ENCODE data around the gene CLEC2L. TPM values are rescaled to one million over a fixed set of nuclear protein-coding genes. Genes with fewer than 3 reads are reported as not detected.

The CLEC2L gene
- total RNA-seq, 6 donors from 2014 or later: not detected

DNA sequence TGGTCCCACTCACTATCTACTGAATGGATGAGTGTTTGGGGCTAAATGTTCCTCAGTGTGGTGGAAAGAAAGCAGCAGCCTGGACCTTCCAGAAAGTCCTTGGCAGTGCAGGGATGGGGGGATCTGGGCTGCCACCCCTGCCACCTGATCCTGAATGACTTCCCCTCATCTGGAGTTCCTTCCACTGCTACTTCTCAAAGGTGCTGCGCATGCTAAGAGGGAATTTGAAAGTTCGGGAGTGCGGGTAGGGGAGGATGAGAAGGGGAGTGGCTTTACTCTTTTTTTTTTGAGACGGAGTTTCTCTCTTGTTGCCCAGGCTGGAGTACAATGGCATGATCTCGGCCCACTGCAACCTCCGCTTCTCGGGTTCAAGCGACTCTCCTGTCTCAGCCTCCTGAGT is 41.4 kb upstream of the CLEC2L start:
- Histone ChIP-seq H3K27me3 (peaks cover 0 to 22% (median 12%) of the 10 kb centered on the region in 4 donors), H3K36me3 (no peaks in the 10 kb centered on the region), H3K9me3 (no peaks in the 10 kb centered on the region), H3K27ac (no peak overlapping the region), H3K4me3 (peak overlapping the region in 1 of 4 donors; percentile 50), H3K4me1 (peaks cover 10 to 21% (median 15%) of the 10 kb centered on the region in 4 donors)
- no peak for ATAC-seq (ENCODE audit: low FRiP score in 2 of 2)
- DNase-seq: no peak
- TF ChIP-seq, protein P1, sequence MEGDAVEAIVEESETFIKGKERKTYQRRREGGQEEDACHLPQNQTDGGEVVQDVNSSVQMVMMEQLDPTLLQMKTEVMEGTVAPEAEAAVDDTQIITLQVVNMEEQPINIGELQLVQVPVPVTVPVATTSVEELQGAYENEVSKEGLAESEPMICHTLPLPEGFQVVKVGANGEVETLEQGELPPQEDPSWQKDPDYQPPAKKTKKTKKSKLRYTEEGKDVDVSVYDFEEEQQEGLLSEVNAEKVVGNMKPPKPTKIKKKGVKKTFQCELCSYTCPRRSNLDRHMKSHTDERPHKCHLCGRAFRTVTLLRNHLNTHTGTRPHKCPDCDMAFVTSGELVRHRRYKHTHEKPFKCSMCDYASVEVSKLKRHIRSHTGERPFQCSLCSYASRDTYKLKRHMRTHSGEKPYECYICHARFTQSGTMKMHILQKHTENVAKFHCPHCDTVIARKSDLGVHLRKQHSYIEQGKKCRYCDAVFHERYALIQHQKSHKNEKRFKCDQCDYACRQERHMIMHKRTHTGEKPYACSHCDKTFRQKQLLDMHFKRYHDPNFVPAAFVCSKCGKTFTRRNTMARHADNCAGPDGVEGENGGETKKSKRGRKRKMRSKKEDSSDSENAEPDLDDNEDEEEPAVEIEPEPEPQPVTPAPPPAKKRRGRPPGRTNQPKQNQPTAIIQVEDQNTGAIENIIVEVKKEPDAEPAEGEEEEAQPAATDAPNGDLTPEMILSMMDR (IDR thresholded peaks at IDR 0.05): no peak
- TF ChIP-seq POLR2A (IDR thresholded peaks at IDR 0.05) (no peak), POLR2AphosphoS5 (IDR thresholded peaks at IDR 0.05) (no peak), EP300 (IDR thresholded peaks at IDR 0.05) (no peak)
- 71 to 72% methylated on average over 8 of the region's 8 CpGs for WGBS, 2 donors

DNA sequence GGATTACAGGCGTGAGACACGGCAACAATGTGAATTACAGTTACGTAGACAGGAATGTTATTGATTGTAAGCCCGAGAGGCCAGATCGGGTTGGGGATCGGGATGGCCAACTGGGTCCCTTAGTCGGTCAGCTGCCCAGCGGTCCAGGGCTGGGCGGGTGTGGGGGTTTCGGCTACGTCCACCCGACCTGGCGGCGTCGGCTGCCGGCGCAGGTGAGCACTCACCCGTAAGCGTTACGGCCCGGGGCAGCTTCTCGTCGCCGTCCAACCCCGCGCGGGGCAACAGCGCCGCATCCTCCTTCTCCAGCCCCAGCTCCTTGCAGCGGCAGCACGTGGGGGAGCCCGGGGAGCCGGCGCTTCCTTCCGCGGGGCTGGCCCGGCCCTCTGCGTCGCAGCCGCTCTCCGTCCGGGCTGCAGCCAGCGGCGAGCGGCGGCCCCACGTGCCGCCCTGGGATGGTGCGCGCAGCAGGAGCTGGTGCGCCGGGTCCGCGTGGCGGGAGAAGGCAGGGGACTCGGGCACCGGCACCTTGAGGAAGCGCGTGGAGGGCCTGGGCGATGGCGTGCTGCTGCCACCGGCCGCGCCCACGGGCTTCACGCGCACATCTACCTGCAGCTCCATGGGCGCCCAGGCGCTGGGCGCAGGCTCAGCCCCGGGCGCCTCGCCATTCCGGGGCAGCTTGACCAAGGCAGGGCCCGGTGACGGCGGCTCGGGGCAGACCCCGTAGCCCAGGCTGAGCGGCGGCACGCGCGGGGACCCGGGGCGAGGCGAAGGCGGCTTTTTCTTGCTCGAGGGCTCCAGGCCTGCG is 40.6 kb upstream of the CLEC2L start:
- peak in 1 of 2 donors; percentile 90 for DNase-seq
- H3K27ac ChIP-seq: peak overlapping the region in 1 of 4 donors; percentile 40

DNA sequence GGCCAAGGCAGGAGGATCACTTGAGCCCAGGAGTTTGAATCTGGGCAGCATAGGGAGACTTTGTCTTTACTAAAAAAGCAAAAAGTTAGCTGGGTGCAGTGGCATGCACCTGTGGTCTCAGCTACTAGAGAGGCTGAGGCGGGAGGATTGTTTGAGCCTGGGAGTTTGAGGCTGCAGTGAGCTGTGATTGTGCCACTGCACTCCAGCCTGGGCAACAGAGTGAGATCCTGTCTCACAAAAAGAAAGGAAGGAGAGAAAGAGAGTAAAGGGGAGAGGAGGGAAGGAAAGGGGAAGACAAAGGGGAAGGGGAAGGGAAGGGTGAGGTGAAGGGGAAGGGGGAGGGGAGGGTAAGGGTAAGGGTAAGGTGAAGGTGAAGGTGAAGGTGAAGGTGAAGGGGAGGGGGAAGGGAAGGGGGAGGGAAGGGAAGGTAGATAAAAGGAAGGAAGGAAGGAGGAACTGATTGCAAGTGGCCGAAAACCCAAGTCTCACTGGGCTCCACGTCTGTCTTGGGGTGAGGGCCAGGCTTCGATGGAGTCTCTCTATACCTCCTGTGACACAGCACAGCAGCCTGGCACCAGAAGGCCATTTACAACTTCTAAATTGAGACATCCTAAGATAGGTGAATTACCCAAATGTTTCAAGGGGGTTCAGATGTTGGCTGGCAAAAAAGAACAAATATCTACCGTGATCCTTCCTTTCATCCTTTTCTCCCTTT is 36.0 kb upstream of the CLEC2L start:
- Histone ChIP-seq H3K4me1 (peaks cover 10 to 21% (median 17%) of the 10 kb centered on the region in 4 donors), H3K27me3 (peaks cover 0 to 14% (median 10%) of the 10 kb centered on the region in 4 donors), H3K36me3 (no peaks in the 10 kb centered on the region), H3K4me3 (no peak overlapping the region), H3K9me3 (peaks cover 0 to 8% (median 6%) of the 10 kb centered on the region in 4 donors), H3K27ac (no peak overlapping the region)
- TF ChIP-seq POLR2A (IDR thresholded peaks at IDR 0.05) (no peak), EP300 (IDR thresholded peaks at IDR 0.05) (no peak), POLR2AphosphoS5 (IDR thresholded peaks at IDR 0.05) (no peak)
- TF ChIP-seq, protein P1 (IDR thresholded peaks at IDR 0.05): no peak
- DNase-seq (no peak), ATAC-seq (ENCODE audit: low FRiP score in 2 of 2) (no peak)
- WGBS, 2 donors: 66 to 80% methylated on average over 5 of the region's 5 CpGs

More for the DNA sequence above, 40.6 kb upstream of the CLEC2L start:
- peaks cover 0 to 22% (median 12%) of the 10 kb centered on the region in 4 donors for H3K27me3 ChIP-seq
- H3K4me3 ChIP-seq: peak overlapping the region in 3 of 4 donors; percentile 33 to 50 (median 43)
- TF ChIP-seq POLR2A (IDR thresholded peaks at IDR 0.05) (no peak), EP300 (IDR thresholded peaks at IDR 0.05) (no peak), POLR2AphosphoS5 (IDR thresholded peaks at IDR 0.05) (no peak)
- TF ChIP-seq, protein P1 (IDR thresholded peaks at IDR 0.05): no peak
- 9 to 11% methylated on average over 20 of the region's 90 CpGs for WGBS, 2 donors
- peak in 1 of 2 donors; percentile 75 for ATAC-seq (ENCODE audit: low FRiP score in 2 of 2)
- no peaks in the 10 kb centered on the region for H3K9me3 ChIP-seq
- H3K36me3 ChIP-seq: no peaks in the 10 kb centered on the region
- peaks cover 10 to 21% (median 15%) of the 10 kb centered on the region in 4 donors for H3K4me1 ChIP-seq

GRCh38 chr7:139488810-139489209 is 34.7 kb upstream of the CLEC2L start:
- Histone ChIP-seq H3K4me3 (no peak overlapping the region), H3K9me3 (peaks cover 0 to 11% (median 7%) of the 10 kb centered on the region in 4 donors), H3K27ac (no peak overlapping the region), H3K27me3 (peaks cover 0 to 1% (median under 1%) of the 10 kb centered on the region in 4 donors), H3K36me3 (no peaks in the 10 kb centered on the region), H3K4me1 (peaks cover 0 to 9% (median 4%) of the 10 kb centered on the region in 4 donors)
- no peak for ATAC-seq (ENCODE audit: low FRiP score in 2 of 2)
- TF ChIP-seq EP300 (IDR thresholded peaks at IDR 0.05) (no peak), POLR2AphosphoS5 (IDR thresholded peaks at IDR 0.05) (no peak), POLR2A (IDR thresholded peaks at IDR 0.05) (no peak)
- TF ChIP-seq, protein P1 (IDR thresholded peaks at IDR 0.05): no peak
- WGBS, 2 donors: 76 to 83% methylated on average over 4 of the region's 4 CpGs
- no peak for DNase-seq
